ENCODE data around the gene RAD51B.

DNA sequence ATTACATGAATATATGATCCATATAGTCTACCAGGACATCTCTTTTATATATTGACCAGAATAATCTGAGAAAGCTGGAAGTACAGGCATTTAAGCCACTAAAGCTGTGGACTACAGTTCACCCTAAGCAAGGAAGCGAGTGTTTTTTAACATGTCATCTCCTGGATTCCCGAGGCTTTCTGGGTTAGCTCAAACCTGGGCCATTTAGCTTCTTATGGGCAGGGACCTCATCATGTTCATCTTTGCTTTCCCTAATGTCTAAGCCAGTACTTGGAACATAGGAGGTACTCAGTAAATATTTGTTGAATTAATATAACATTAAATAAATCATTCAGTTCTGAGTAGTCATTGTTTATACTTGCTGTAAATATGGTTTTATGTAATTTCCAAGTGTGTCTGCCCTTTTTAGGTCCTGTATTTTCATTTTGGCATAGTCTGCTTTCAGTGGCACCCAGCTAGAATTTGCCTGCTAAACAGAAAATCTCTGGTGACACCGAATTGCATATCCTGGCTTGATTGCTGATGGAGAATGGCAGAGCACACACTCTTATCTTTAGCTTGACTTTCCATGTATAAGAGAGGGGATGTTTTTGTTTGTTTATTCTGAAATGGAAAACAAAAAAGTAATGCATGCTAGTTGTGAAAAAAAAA is 628.8 kb downstream of the RAD51B start:
- TF ChIP-seq, protein P1, sequence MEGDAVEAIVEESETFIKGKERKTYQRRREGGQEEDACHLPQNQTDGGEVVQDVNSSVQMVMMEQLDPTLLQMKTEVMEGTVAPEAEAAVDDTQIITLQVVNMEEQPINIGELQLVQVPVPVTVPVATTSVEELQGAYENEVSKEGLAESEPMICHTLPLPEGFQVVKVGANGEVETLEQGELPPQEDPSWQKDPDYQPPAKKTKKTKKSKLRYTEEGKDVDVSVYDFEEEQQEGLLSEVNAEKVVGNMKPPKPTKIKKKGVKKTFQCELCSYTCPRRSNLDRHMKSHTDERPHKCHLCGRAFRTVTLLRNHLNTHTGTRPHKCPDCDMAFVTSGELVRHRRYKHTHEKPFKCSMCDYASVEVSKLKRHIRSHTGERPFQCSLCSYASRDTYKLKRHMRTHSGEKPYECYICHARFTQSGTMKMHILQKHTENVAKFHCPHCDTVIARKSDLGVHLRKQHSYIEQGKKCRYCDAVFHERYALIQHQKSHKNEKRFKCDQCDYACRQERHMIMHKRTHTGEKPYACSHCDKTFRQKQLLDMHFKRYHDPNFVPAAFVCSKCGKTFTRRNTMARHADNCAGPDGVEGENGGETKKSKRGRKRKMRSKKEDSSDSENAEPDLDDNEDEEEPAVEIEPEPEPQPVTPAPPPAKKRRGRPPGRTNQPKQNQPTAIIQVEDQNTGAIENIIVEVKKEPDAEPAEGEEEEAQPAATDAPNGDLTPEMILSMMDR (IDR thresholded peaks at IDR 0.05; ENCODE audit: insufficient read depth, low read length), result no peak
- TF ChIP-seq POLR2AphosphoS5 (IDR thresholded peaks at IDR 0.05; ENCODE audit: low read depth), result no peak
- TF ChIP-seq GABPA (IDR thresholded peaks at IDR 0.05; ENCODE audit: low read depth), result no peak
- TF ChIP-seq, protein P2, sequence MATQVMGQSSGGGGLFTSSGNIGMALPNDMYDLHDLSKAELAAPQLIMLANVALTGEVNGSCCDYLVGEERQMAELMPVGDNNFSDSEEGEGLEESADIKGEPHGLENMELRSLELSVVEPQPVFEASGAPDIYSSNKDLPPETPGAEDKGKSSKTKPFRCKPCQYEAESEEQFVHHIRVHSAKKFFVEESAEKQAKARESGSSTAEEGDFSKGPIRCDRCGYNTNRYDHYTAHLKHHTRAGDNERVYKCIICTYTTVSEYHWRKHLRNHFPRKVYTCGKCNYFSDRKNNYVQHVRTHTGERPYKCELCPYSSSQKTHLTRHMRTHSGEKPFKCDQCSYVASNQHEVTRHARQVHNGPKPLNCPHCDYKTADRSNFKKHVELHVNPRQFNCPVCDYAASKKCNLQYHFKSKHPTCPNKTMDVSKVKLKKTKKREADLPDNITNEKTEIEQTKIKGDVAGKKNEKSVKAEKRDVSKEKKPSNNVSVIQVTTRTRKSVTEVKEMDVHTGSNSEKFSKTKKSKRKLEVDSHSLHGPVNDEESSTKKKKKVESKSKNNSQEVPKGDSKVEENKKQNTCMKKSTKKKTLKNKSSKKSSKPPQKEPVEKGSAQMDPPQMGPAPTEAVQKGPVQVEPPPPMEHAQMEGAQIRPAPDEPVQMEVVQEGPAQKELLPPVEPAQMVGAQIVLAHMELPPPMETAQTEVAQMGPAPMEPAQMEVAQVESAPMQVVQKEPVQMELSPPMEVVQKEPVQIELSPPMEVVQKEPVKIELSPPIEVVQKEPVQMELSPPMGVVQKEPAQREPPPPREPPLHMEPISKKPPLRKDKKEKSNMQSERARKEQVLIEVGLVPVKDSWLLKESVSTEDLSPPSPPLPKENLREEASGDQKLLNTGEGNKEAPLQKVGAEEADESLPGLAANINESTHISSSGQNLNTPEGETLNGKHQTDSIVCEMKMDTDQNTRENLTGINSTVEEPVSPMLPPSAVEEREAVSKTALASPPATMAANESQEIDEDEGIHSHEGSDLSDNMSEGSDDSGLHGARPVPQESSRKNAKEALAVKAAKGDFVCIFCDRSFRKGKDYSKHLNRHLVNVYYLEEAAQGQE (IDR thresholded peaks at IDR 0.05; ENCODE audit: insufficient replicate concordance, low read depth), result no peak
- TF ChIP-seq SPI1 (IDR thresholded peaks at IDR 0.05; ENCODE audit: borderline replicate concordance, low read depth), result no peak

Data from HL-60 (cell line).